Gastroesophageal sphincter (tissue), 4 donors: ENCODE results near the gene USP17L24. TPM values are rescaled to one million over a fixed set of nuclear protein-coding genes. Genes with fewer than 3 reads are reported as not detected.
"Not testable (repeated sequence)": the region's sequence is repeated elsewhere in the genome, so short reads cannot be mapped to it uniquely, and the experiment has no call there.

Experiments used
- ATAC-seq: fragments of 150-250 bp; one replicate; pipeline ENCODE4 v1.9.1; 2016; ENCODE audit warnings: mild to moderate bottlenecking, moderate library complexity
- H3K27ac ChIP-seq, 4 donors: fragments of 200-600 bp; sonication (generic) in 3 of 4; 1 replicate in 3 of 4; 2 replicates in 1 of 4; pipeline ENCODE4 v1.5.1; 2016 to 2019
- H3K27me3 ChIP-seq: fragments of 200-600 bp; sonication (generic); one replicate; pipeline ENCODE4 v1.5.1; 2019
- H3K36me3 ChIP-seq, 2 donors: fragments of 200-600 bp; sonication (generic); one replicate each; pipeline ENCODE4 v1.5.1; 2019; ENCODE audit warnings: control low read depth in 1 of 2
- H3K4me1 ChIP-seq, 3 donors: fragments of 200-600 bp; sonication (generic); 1 replicate in 2 of 3; 2 replicates in 1 of 3; pipeline ENCODE4 v1.5.1; 2016 to 2019; ENCODE audit warnings: control low read depth in 2 of 3
- H3K4me3 ChIP-seq, 2 donors: fragments of 200-600 bp; sonication (generic); one replicate each; pipeline ENCODE4 v1.5.1; 2019; ENCODE audit warnings: mild to moderate bottlenecking in 1 of 2, moderate library complexity in 1 of 2
- H3K9me3 ChIP-seq, 3 donors: fragments of 200-600 bp; sonication (generic); one replicate each; pipeline ENCODE4 v1.5.1; 2017 to 2019; ENCODE audit warnings: control low read depth in 2 of 3
- WGBS, 2 donors: methylation state at CpG; one replicate each; pipeline ENCODE4 v1.1.5; 2018; ENCODE audit warnings: low coverage in 1 of 2; 5-methylcytosine and 5-hydroxymethylcytosine counted together
- total RNA-seq, 4 donors: library from RNA; depleted of rRNA; stranded (reverse); fragments of >200 nt; gene quantifications; one replicate each; pipeline ENCODE4 v1.1.0, GENCODE V29; 2016

The USP17L24 gene
- total RNA-seq, result not detected

- not testable (repeated sequence) for H3K4me1 ChIP-seq, H3K27me3 ChIP-seq, H3K27ac ChIP-seq, ATAC-seq, H3K9me3 ChIP-seq, H3K36me3 ChIP-seq, H3K4me3 ChIP-seq
- WGBS, 2 donors, result no CpG with 5 or more reads among the region's 15 CpGs
Observed at GRCh38 chr4:9324865-9325264, at the start of gene USP17L24. TSS of gene USP17L24 (plus strand) at chr4:9325165. CDS start at chr4:9325165, 0 bp downstream.

GRCh38 chr4:9324191-9324590 lies 774 bp upstream of the USP17L24 start:
- H3K36me3 ChIP-seq, H3K27ac ChIP-seq, H3K9me3 ChIP-seq, ATAC-seq, H3K27me3 ChIP-seq, H3K4me3 ChIP-seq, H3K4me1 ChIP-seq: not testable (repeated sequence)
- WGBS, 2 donors, result 92 to 95% methylated on average over 4 of the region's 13 CpGs

GRCh38 chr4:9329611-9330010 lies 4.6 kb downstream of the USP17L24 start, which contains the start of gene USP17L25:
TSS of gene USP17L25 (plus strand) at chr4:9329911. CDS start at chr4:9329911, 0 bp downstream.
- not testable (repeated sequence) for H3K4me3 ChIP-seq, H3K27ac ChIP-seq, H3K27me3 ChIP-seq, H3K4me1 ChIP-seq, H3K9me3 ChIP-seq, ATAC-seq, H3K36me3 ChIP-seq
- no CpG with 5 or more reads among the region's 15 CpGs for WGBS, 2 donors

- H3K4me3 ChIP-seq, H3K9me3 ChIP-seq, H3K4me1 ChIP-seq, H3K36me3 ChIP-seq, H3K27ac ChIP-seq, ATAC-seq, H3K27me3 ChIP-seq: not testable (repeated sequence)
- WGBS, 2 donors, result no CpG with 5 or more reads among the region's 15 CpGs
Observed at GRCh38 chr4:9334358-9334757, 9.4 kb downstream of the USP17L24 start, which contains the start of gene USP17L26. TSS of gene USP17L26 (plus strand) at chr4:9334658. CDS start at chr4:9334658, 0 bp downstream.

GRCh38 chr4:9339103-9339502 lies 14.1 kb downstream of the USP17L24 start, which contains the start of gene USP17L5:
TSS of gene USP17L5 (plus strand) at chr4:9339403. CDS start at chr4:9339403, 0 bp downstream.
- not testable (repeated sequence) for H3K27me3 ChIP-seq, H3K4me3 ChIP-seq, H3K4me1 ChIP-seq, H3K9me3 ChIP-seq, ATAC-seq, H3K27ac ChIP-seq, H3K36me3 ChIP-seq
- no CpG with 5 or more reads among the region's 15 CpGs for WGBS, 2 donors

GRCh38 chr4:9343848-9344247 lies 18.9 kb downstream of the USP17L24 start, which contains the start of gene USP17L27:
TSS of gene USP17L27 (plus strand) at chr4:9344148. CDS start at chr4:9344148, 0 bp downstream.
- no CpG with 5 or more reads among the region's 15 CpGs for WGBS, 2 donors
- H3K27ac ChIP-seq, H3K9me3 ChIP-seq, H3K4me1 ChIP-seq, ATAC-seq, H3K27me3 ChIP-seq, H3K4me3 ChIP-seq, H3K36me3 ChIP-seq: not testable (repeated sequence)

- ATAC-seq, H3K36me3 ChIP-seq, H3K27me3 ChIP-seq, H3K27ac ChIP-seq, H3K4me3 ChIP-seq, H3K9me3 ChIP-seq, H3K4me1 ChIP-seq: not testable (repeated sequence)
- no CpG with 5 or more reads among the region's 15 CpGs for WGBS, 2 donors
Observed at GRCh38 chr4:9348593-9348992, 23.6 kb downstream of the USP17L24 start, which contains the start of gene USP17L28. TSS of gene USP17L28 (plus strand) at chr4:9348893. CDS start at chr4:9348893, 0 bp downstream.

- H3K4me3 ChIP-seq, H3K27me3 ChIP-seq, H3K9me3 ChIP-seq, H3K4me1 ChIP-seq, ATAC-seq, H3K36me3 ChIP-seq, H3K27ac ChIP-seq: not testable (repeated sequence)
- no CpG with 5 or more reads among the region's 18 CpGs for WGBS, 2 donors
Observed at GRCh38 chr4:9350866-9351265, 25.9 kb downstream of the USP17L24 start.

GRCh38 chr4:9353338-9353737 lies 28.4 kb downstream of the USP17L24 start, which contains the start of gene USP17L29:
TSS of gene USP17L29 (plus strand) at chr4:9353638. CDS start at chr4:9353638, 0 bp downstream.
- not testable (repeated sequence) for H3K27me3 ChIP-seq, H3K9me3 ChIP-seq, H3K4me3 ChIP-seq, ATAC-seq, H3K36me3 ChIP-seq, H3K4me1 ChIP-seq, H3K27ac ChIP-seq
- no CpG with 5 or more reads among the region's 15 CpGs for whole genome bisulfite sequencing, 2 donors

GRCh38 chr4:9362829-9363228 lies 37.9 kb downstream of the USP17L24 start, which contains the start of gene USP17L30:
TSS of gene USP17L30 (plus strand) at chr4:9363129. CDS start at chr4:9363129, 0 bp downstream.
- H3K4me3 ChIP-seq, H3K9me3 ChIP-seq, H3K4me1 ChIP-seq, H3K27me3 ChIP-seq, ATAC-seq, H3K27ac ChIP-seq, H3K36me3 ChIP-seq: not testable (repeated sequence)
- no CpG with 5 or more reads among the region's 15 CpGs for WGBS, 2 donors

Other genes starting within 250 kb of the USP17L24 start
- not detected for gene FAM90A26, start 154.8 kb upstream of the USP17L24 start, total RNA-seq
- gene USP17L10, start 114.5 kb upstream of the USP17L24 start, total RNA-seq, result not detected
- gene USP17L11, start 109.8 kb upstream of the USP17L24 start, total RNA-seq, result not detected
- not detected for gene USP17L12, start 105.0 kb upstream of the USP17L24 start, total RNA-seq
- not detected for gene USP17L13, start 100.3 kb upstream of the USP17L24 start, total RNA-seq
- gene USP17L15, start 90.8 kb upstream of the USP17L24 start, total RNA-seq, result not detected
- not detected for gene USP17L17, start 81.3 kb upstream of the USP17L24 start, total RNA-seq
- not detected for gene USP17L18, start 76.5 kb upstream of the USP17L24 start, total RNA-seq
- gene USP17L19, start 71.8 kb upstream of the USP17L24 start, total RNA-seq, result not detected
- not detected for gene USP17L20, start 67.0 kb upstream of the USP17L24 start, total RNA-seq
- gene USP17L21, start 62.3 kb upstream of the USP17L24 start, total RNA-seq, result not detected
- gene USP17L22, start 57.5 kb upstream of the USP17L24 start, total RNA-seq, result not detected
- not detected for gene USP17L25, start 4.7 kb downstream of the USP17L24 start, total RNA-seq
- not detected for gene USP17L26, start 9.5 kb downstream of the USP17L24 start, total RNA-seq
- gene USP17L5, start 14.2 kb downstream of the USP17L24 start, total RNA-seq, result not detected
- not detected for gene USP17L27, start 19.0 kb downstream of the USP17L24 start, total RNA-seq
- not detected for gene USP17L28, start 23.7 kb downstream of the USP17L24 start, total RNA-seq
- gene USP17L29, start 28.5 kb downstream of the USP17L24 start, total RNA-seq, result not detected
- gene USP17L30, start 38.0 kb downstream of the USP17L24 start, total RNA-seq, result not detected
- gene DEFB131A, start 119.2 kb downstream of the USP17L24 start, total RNA-seq, result not detected